Smooth muscle cell (in vitro differentiated cells): ENCODE results near the gene CSF2RB. TPM values are rescaled to one million over a fixed set of nuclear protein-coding genes. Genes with fewer than 3 reads are reported as not detected.

Source experiments
- DNase-seq: peaks from one replicate; lab custom pipeline; 2025; ENCODE audit not compliant: unreplicated experiment; lab: John Stamatoyannopoulos, UW
- H2AFZ ChIP-seq: fragments of 200-600 bp; sonication (generic); 2 replicates; pipeline ENCODE4 v1.6.0; 2016; ENCODE audit warnings: antibody characterized with exemption, low read depth, mild to moderate bottlenecking
- H3F3A ChIP-seq: fragments of 200-600 bp; sonication (generic); 2 replicates; pipeline ENCODE4 v1.6.0; 2017; ENCODE audit warnings: antibody characterized with exemption, low read depth
- H3K27ac ChIP-seq: fragments of 200-600 bp; sonication (generic); 2 replicates; pipeline ENCODE4 v1.5.1; 2016; ENCODE audit warnings: low read depth, mild to moderate bottlenecking
- H3K27me3 ChIP-seq: fragments of 200-600 bp; sonication (generic); 2 replicates; pipeline ENCODE4 v1.6.1; 2016; ENCODE audit warnings: low read depth, mild to moderate bottlenecking
- H3K36me3 ChIP-seq: fragments of 200-600 bp; sonication (generic); 2 replicates; pipeline ENCODE4 v1.5.1; 2016; ENCODE audit warnings: low read depth
- H3K4me1 ChIP-seq: fragments of 200-600 bp; sonication (generic); 2 replicates; pipeline ENCODE4 v1.5.1; 2016; ENCODE audit warnings: low read depth
- H3K4me2 ChIP-seq: fragments of 200-600 bp; sonication (generic); 2 replicates; pipeline ENCODE4 v1.6.0; 2016; ENCODE audit warnings: mild to moderate bottlenecking
- H3K4me3 ChIP-seq: fragments of 200-600 bp; sonication (generic); 2 replicates; pipeline ENCODE4 v1.5.1; 2016; ENCODE audit warnings: mild to moderate bottlenecking
- H3K79me2 ChIP-seq: fragments of 200-600 bp; sonication (generic); 2 replicates; pipeline ENCODE4 v1.6.0; 2016; ENCODE audit warnings: low read depth, mild to moderate bottlenecking
- H3K9ac ChIP-seq: fragments of 200-600 bp; sonication (generic); 2 replicates; pipeline ENCODE4 v1.6.0; 2016; ENCODE audit warnings: low read depth
- H3K9me3 ChIP-seq: fragments of 200-600 bp; sonication (generic); replicated peaks from 2 replicates; pipeline ENCODE4 v1.5.1; 2016; ENCODE audit warnings: low read depth
- H4K20me1 ChIP-seq: fragments of 200-600 bp; sonication (generic); 2 replicates; pipeline ENCODE4 v1.6.0; 2016; ENCODE audit warnings: low read depth
- WGBS: methylation state at CpG from one replicate; pipeline ENCODE4 v1.1.7; 2016; ENCODE audit warnings: low lambda C conversion rate; 5-methylcytosine and 5-hydroxymethylcytosine counted together
- polyA plus RNA-seq: library from polyadenylated mRNA; unstranded; fragments of >200 nt; fragmentation: Nextera tagmentation; extraction: Ambion mirVana; gene quantifications from 2 replicates; pipeline ENCODE4 v1.2.1, GENCODE V29; 2016
- total RNA-seq: library from RNA; depleted of rRNA; stranded (reverse); fragments of >200 nt; gene quantifications from 2 replicates; pipeline ENCODE4 v1.2.3, GENCODE V29; 2014
- TF ChIP-seq, protein P1 (sequence below): fragments of 200-600 bp; sonication (generic); IDR thresholded peaks from 2 replicates; pipeline ENCODE4 v1.5.1; 2017; ENCODE audit warnings: borderline replicate concordance, mild to moderate bottlenecking, antibody characterized with exemption; ENCODE audit not compliant: insufficient read depth, poor library complexity, severe bottlenecking

The CSF2RB gene
- total and polyA plus RNA-seq, 2 experiments from 2014 or later: 0.43 TPM; not detected in 1

DNA sequence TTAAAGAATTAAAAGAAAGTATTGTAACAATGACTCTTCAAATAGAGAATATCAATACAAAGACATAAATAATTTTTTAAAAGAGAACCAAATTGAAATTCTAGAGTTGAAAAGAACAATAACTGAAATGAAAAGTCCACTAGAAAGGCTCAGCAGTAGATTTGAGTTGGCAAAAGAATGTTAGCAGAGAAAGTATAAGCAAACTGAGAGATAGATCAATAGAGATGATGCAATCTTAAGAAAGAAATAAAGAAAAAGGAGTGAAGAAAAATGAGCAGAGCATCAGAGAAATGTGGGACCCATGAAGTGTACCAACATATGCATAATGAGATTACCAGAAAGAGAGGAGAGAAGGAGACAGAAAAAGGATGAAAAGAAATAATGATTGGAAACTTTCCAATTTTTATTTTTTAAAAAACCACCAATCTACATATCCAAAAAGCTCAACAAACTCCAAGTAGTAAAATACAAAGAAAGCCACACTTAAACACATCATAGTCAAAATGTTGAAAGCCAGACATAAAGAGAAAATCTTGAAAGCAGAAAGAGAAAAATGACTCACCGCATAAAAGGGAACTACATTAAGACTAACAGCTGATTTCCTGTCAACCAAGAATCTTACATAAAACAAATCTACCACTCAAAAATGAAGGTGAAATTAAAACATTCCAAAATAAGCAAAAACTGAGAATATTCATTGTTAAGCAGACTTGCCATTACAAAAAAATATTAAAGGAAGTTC, 31.8 kb upstream of the CSF2RB start:
- 93% methylated on average over 1 of the region's 1 CpG for WGBS
- no peak overlapping the region for H3K27ac ChIP-seq
- no peak for DNase-seq

DNA sequence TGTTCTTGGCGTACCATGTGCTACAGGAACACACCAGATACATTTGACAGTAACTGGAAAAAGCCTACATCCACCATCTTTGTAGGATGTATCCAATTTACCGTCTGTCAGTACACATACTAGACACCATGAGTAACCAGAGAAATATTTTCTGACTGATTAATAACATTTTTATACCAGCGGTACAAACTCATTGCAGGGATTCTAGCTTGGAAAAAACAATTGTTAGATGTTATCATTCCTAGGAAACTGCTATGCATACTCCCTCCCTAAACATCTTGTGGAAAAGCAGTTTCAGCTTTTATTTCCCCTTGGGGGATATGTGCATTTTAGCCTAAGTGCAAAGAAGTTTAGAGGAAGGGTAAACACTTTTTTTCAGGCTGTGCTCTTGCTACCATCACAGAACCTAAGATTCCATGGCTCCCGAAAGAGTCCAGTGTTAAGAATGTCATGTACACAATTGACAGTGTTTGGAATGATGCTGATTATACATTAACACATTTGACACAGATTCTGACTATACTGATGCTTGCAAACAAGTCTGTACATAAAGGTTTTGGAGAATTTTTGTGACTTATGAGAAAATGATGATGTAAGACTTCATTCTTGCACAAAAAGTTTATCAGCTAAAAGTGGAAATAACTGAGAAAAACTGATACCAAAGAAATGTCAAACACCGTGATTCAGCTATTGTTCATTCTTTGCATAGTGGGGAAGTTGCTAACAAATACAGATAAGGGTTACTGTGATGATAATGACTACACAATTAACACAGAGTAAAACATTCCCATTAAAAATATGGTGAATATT, 28.9 kb upstream of the CSF2RB start:
- no peak overlapping the region for H3K27ac ChIP-seq
- 71% methylated on average over 5 of the region's 5 CpGs for WGBS
- H3K27me3 ChIP-seq: no peaks in the 10 kb centered on the region
- H3K4me1 ChIP-seq: no peaks in the 10 kb centered on the region
- no peaks in the 10 kb centered on the region for H3K79me2 ChIP-seq
- H3K9me3 ChIP-seq: no peaks in the 10 kb centered on the region
- DNase-seq: no peak
- H4K20me1 ChIP-seq: no peaks in the 10 kb centered on the region
- TF ChIP-seq, protein P1, sequence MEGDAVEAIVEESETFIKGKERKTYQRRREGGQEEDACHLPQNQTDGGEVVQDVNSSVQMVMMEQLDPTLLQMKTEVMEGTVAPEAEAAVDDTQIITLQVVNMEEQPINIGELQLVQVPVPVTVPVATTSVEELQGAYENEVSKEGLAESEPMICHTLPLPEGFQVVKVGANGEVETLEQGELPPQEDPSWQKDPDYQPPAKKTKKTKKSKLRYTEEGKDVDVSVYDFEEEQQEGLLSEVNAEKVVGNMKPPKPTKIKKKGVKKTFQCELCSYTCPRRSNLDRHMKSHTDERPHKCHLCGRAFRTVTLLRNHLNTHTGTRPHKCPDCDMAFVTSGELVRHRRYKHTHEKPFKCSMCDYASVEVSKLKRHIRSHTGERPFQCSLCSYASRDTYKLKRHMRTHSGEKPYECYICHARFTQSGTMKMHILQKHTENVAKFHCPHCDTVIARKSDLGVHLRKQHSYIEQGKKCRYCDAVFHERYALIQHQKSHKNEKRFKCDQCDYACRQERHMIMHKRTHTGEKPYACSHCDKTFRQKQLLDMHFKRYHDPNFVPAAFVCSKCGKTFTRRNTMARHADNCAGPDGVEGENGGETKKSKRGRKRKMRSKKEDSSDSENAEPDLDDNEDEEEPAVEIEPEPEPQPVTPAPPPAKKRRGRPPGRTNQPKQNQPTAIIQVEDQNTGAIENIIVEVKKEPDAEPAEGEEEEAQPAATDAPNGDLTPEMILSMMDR: no peak
- H3K4me2 ChIP-seq: no peak overlapping the region
- H3K4me3 ChIP-seq: no peak overlapping the region
- H2AFZ ChIP-seq: no peak overlapping the region
- H3F3A ChIP-seq: no peaks in the 10 kb centered on the region
- H3K9ac ChIP-seq: no peak overlapping the region
- H3K36me3 ChIP-seq: no peaks in the 10 kb centered on the region

More for the DNA sequence above, 31.8 kb upstream of the CSF2RB start:
- Histone ChIP-seq H3K4me3 (no peak overlapping the region), H3K4me1 (no peaks in the 10 kb centered on the region), H3K36me3 (no peaks in the 10 kb centered on the region), H3F3A (no peaks in the 10 kb centered on the region), H2AFZ (no peak overlapping the region), H3K27me3 (no peaks in the 10 kb centered on the region), H4K20me1 (no peaks in the 10 kb centered on the region), H3K79me2 (no peaks in the 10 kb centered on the region), H3K9me3 (no peaks in the 10 kb centered on the region), H3K9ac (no peak overlapping the region), H3K4me2 (no peak overlapping the region)
- TF ChIP-seq, protein P1: no peak

DNA sequence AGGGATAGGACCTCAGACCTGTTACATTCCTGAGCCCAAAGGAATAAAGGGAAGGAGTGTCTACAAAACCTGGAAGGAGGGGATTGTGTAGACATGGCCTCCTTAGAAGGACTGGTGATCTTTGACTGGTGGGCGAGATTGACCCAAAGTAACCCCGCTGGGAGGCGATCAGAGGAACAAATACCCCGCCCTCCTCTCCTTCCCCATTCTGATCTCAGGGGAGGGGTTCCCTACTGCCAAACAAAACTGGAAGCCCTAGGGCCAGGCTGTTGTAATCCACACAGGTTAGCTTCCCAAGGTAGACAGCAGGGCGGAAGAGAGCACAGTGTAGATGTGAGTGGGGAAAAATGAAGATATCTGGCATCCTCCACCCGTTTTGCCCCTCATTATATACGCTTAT, 28.0 kb upstream of the CSF2RB start:
- no peak overlapping the region for H3K27ac ChIP-seq

More for the DNA sequence above, 28.0 kb upstream of the CSF2RB start:
- no peaks in the 10 kb centered on the region for H3K79me2 ChIP-seq
- DNase-seq: no peak
- no peaks in the 10 kb centered on the region for H3F3A ChIP-seq
- no peak overlapping the region for H3K9ac ChIP-seq
- no peaks in the 10 kb centered on the region for H3K4me1 ChIP-seq
- H4K20me1 ChIP-seq: no peaks in the 10 kb centered on the region
- H3K9me3 ChIP-seq: no peaks in the 10 kb centered on the region
- no peak overlapping the region for H3K4me3 ChIP-seq
- no peak overlapping the region for H2AFZ ChIP-seq
- H3K4me2 ChIP-seq: no peak overlapping the region
- WGBS: 82% methylated on average over 7 of the region's 7 CpGs
- H3K27me3 ChIP-seq: no peaks in the 10 kb centered on the region
- TF ChIP-seq, protein P1: no peak
- no peaks in the 10 kb centered on the region for H3K36me3 ChIP-seq
